ENCODE measurements around the gene RGS4. TPM values are rescaled to one million over a fixed set of nuclear protein-coding genes. Genes with fewer than 3 reads are reported as not detected.

The RGS4 gene
- total RNA-seq, 4 donors from 2014 or later: 0.26 to 37.7 (median 1.3) TPM; not detected in 1

DNA sequence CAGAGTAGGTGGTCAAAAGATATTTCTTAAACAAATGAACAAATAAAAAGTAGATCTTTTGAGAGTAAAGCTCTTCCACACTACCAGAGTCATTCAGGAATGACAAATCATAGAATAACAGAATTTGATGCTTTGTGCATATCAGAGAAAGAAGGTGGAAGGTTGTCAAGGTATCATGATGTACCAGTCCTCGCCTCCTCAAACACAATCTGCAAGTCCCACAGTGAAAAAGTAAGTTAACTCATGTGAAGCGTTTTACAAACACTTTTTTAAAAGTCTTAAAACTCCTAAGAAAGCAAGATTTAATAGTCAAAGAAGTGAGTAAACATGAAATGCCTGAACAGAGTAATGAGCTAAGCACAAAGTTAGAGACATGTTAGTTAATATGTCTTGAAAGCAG, 2.5 kb upstream of the RGS4 start:
- Histone ChIP-seq H3K4me1 (no peaks in the 10 kb centered on the region), H3K4me3 (no peak overlapping the region), H3K27me3 (no peaks in the 10 kb centered on the region), H3K9me3 (no peaks in the 10 kb centered on the region), H3K27ac (no peak overlapping the region), H3K36me3 (no peaks in the 10 kb centered on the region)
- no peak for DNase-seq
- TF ChIP-seq POLR2A (IDR thresholded peaks at IDR 0.05): no peak
- TF ChIP-seq, protein P1, sequence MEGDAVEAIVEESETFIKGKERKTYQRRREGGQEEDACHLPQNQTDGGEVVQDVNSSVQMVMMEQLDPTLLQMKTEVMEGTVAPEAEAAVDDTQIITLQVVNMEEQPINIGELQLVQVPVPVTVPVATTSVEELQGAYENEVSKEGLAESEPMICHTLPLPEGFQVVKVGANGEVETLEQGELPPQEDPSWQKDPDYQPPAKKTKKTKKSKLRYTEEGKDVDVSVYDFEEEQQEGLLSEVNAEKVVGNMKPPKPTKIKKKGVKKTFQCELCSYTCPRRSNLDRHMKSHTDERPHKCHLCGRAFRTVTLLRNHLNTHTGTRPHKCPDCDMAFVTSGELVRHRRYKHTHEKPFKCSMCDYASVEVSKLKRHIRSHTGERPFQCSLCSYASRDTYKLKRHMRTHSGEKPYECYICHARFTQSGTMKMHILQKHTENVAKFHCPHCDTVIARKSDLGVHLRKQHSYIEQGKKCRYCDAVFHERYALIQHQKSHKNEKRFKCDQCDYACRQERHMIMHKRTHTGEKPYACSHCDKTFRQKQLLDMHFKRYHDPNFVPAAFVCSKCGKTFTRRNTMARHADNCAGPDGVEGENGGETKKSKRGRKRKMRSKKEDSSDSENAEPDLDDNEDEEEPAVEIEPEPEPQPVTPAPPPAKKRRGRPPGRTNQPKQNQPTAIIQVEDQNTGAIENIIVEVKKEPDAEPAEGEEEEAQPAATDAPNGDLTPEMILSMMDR (IDR thresholded peaks at IDR 0.05): no peak
- intact Hi-C loops (cut with DNase I; ENCODE audit: low total_unique reads): no loop called here

DNA sequence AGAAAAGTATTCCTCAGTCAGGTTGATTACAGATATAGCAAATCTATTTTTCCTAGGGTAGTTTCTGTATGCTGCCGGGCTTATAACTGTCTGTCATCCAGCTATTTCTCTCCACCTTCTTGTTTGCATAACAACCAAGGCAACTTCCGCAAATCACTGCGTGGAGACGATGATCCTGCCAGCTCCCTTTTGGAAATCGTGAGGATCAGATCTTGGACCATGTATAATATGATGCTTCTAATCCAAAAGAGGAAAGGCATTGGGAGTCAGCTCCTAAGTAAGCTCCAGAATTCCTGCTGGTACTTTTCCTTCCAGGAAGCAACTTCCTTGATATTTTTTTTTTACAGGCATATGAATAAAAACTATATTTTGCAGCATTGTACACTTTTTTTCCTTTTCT, 445 bp upstream of the RGS4 start:
- Histone ChIP-seq H3K9me3 (no peaks in the 10 kb centered on the region), H3K4me1 (no peaks in the 10 kb centered on the region), H3K27me3 (no peaks in the 10 kb centered on the region), H3K27ac (peak overlapping the region in 1 of 2 donors; percentile 21), H3K36me3 (no peaks in the 10 kb centered on the region), H3K4me3 (peak overlapping the region; percentile 16 to 19)
- intact Hi-C loops (cut with DNase I; ENCODE audit: low total_unique reads): no loop called here
- peak in 1 of 2 donors; percentile 16 for DNase-seq
- TF ChIP-seq, protein P1 (IDR thresholded peaks at IDR 0.05): no peak
- TF ChIP-seq POLR2A (IDR thresholded peaks at IDR 0.05): no peak

DNA sequence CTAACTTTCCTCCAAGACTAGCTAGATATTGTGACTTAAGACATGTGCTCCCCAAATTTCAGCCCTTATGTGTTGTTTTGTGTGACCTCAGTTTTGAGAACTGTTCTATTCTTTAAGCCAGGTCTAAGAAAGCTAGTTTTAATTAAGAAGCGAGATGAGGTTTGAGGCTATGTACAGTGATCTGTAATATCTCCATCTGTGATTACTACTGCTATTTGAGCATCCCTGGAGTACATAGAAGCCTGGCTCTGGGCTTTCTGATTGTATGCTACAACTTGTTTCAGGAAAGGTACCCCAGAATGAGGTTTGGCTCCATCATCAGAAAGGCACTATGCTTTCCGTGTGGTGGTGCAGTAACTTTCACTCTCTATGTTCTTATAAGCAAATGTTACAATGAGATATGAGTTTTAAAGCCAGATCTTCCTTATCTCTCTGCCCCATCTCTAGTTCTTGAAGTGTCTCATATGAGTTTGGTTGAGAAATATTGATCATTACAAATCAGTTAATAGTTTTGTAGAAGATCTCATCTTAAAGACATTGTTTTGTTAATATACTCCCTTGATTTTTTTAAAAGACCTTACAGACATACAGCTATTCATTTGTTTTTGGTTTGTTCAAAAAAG, 605 bp downstream of the RGS4 start:
- TF ChIP-seq, protein P1 (IDR thresholded peaks at IDR 0.05): no peak
- no peak for TF ChIP-seq POLR2A (IDR thresholded peaks at IDR 0.05)
- Histone ChIP-seq H3K27ac (peak overlapping the region in 1 of 2 donors; percentile 54), H3K9me3 (no peaks in the 10 kb centered on the region), H3K27me3 (no peaks in the 10 kb centered on the region), H3K4me3 (peak overlapping the region; percentile 16 to 19), H3K4me1 (no peaks in the 10 kb centered on the region), H3K36me3 (no peaks in the 10 kb centered on the region)
- DNase-seq: no peak
- intact Hi-C loops (cut with DNase I; ENCODE audit: low total_unique reads): no loop called here

DNA sequence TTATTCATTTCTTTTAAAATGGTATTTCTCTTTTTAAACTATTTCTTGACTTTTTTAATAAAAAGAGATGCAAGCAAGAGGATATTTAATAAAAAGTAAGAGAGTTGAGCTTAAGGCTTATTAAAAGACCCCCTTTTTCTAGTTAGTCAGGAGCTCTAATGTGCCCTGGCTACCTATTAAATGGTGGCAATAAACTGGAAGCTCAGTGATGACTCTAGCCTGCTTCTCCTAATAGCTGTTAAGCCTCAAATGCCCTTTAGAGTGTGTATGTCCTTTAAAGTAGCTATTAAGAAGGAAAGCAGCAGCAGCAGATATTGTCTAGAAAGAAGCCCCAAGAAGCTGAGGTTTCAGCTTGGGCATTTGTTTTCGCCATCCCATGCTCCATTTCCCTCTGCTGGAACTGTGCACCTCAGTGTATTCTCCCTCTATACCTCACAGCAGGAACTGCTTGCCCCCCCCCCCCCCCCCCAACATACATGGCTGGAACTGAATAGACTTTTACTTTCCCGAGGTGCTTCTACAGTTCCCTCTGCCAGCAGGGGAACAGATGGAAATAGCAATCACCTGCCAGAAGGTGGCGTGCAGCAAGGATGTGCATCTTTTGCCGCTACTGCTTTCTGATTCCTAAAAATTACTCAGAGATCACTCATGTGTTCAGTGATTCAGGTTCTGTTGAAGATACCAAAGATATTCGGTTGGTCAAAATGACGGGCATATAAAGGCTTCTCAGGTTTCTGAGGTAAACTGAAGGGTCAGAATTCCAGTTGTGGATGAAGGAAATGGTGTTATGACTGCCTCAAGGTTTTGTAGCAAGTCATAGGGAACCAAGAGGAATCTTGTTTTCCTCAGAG, 2.5 kb downstream of the RGS4 start:
- no peaks in the 10 kb centered on the region for H3K9me3 ChIP-seq
- no peaks in the 10 kb centered on the region for H3K27me3 ChIP-seq
- TF ChIP-seq, protein P1 (IDR thresholded peaks at IDR 0.05): peak; percentile 48 to 59 (median 52)
- TF ChIP-seq POLR2A (IDR thresholded peaks at IDR 0.05): no peak
- peak; percentile 39 to 54 for DNase-seq
- H3K36me3 ChIP-seq: no peaks in the 10 kb centered on the region
- intact Hi-C loops (cut with DNase I; ENCODE audit: low total_unique reads): no loop called here
- no peak overlapping the region for H3K27ac ChIP-seq
- no peak overlapping the region for H3K4me3 ChIP-seq
- no peaks in the 10 kb centered on the region for H3K4me1 ChIP-seq

DNA sequence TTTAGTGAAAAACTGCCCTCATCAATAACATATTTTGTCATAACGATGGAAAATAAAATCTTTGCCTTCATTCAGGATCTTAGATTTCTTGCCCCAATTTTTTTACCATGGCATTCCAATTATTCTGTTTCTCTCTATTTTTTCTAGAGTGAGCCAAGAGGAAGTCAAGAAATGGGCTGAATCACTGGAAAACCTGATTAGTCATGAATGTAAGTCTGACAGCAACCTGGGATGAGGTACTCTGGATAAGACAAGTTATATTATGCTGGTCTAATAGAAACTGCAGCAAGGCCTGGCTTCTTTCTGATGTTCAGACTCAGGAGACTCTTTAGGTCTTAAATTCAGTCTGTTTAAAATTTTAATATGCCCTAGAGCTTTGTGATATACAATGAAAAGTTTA, 3.5 kb downstream of the RGS4 start:
- Histone ChIP-seq H3K36me3 (no peaks in the 10 kb centered on the region), H3K27ac (no peak overlapping the region), H3K27me3 (no peaks in the 10 kb centered on the region), H3K4me3 (no peak overlapping the region), H3K4me1 (no peaks in the 10 kb centered on the region), H3K9me3 (no peaks in the 10 kb centered on the region)
- TF ChIP-seq, protein P1 (IDR thresholded peaks at IDR 0.05): no peak
- TF ChIP-seq POLR2A (IDR thresholded peaks at IDR 0.05): no peak
- intact Hi-C loops (cut with DNase I; ENCODE audit: low total_unique reads): no loop called here
- DNase-seq: no peak
